OCI-M2 (cell line): Measurements from ENCODE around the gene TMEM175.

Experiments used
- DNase-seq: peaks from one replicate; lab custom pipeline; 2025; ENCODE audit not compliant: unreplicated experiment; lab: John Stamatoyannopoulos, UW

The TMEM175 gene

GRCh38 chr4:1001561-1002130, 69.4 kb downstream of the TMEM175 start:
- no peak for DNase-seq

- no peak for DNase-seq
These were observed 69.9 kb downstream of the TMEM175 start for GRCh38 chr4:1002131-1002630.

- DNase-seq: no peak
These were observed 70.5 kb downstream of the TMEM175 start for GRCh38 chr4:1002631-1003251.

- no peak for DNase-seq
These were observed 71.2 kb downstream of the TMEM175 start for GRCh38 chr4:1003271-1004070.

GRCh38 chr4:1004071-1004418, 71.8 kb downstream of the TMEM175 start:
- DNase-seq: no peak

GRCh38 chr4:1004557-1005485, 72.6 kb downstream of the TMEM175 start:
- no peak for DNase-seq

- DNase-seq: no peak
These were observed 74.6 kb downstream of the TMEM175 start for GRCh38 chr4:1006856-1007255.
